GM21447 (cell line): ENCODE results near the gene COL26A1.
"Not testable (repeated sequence)": the region's sequence is repeated elsewhere in the genome, so short reads cannot be mapped to it uniquely, and the experiment has no call there.

Experiments
- ATAC-seq: cut with Tn5 transposase; IDR thresholded peaks from one replicate; pipeline ENCODE4 v1.9.1; 2021; ENCODE audit not compliant: unreplicated experiment

The COL26A1 gene

GRCh38 chr7:101436857-101437576, 74.3 kb downstream of the COL26A1 start:
- no peak for ATAC-seq

GRCh38 chr7:101441890-101442289, 79.2 kb downstream of the COL26A1 start:
- no peak for ATAC-seq

GRCh38 chr7:101442426-101443070, 79.9 kb downstream of the COL26A1 start:
- no peak for ATAC-seq

- ATAC-seq, result no peak
These were observed 87.4 kb downstream of the COL26A1 start for GRCh38 chr7:101450064-101450463.

GRCh38 chr7:101453617-101454016, 90.9 kb downstream of the COL26A1 start:
- no peak for ATAC-seq

- no peak for ATAC-seq
These were observed 94.5 kb downstream of the COL26A1 start for GRCh38 chr7:101457001-101457750.

GRCh38 chr7:101465131-101465530, 102.5 kb downstream of the COL26A1 start:
- no peak for ATAC-seq

- no peak for ATAC-seq
These were observed 103.0 kb downstream of the COL26A1 start for GRCh38 chr7:101465576-101466196.

- no peak for ATAC-seq
These were observed 104.2 kb downstream of the COL26A1 start for GRCh38 chr7:101466871-101467270.

GRCh38 chr7:101468546-101469275, 106.0 kb downstream of the COL26A1 start:
- no peak for ATAC-seq

GRCh38 chr7:101470668-101471487, 108.2 kb downstream of the COL26A1 start:
- no peak for ATAC-seq

GRCh38 chr7:101474178-101474577, 111.5 kb downstream of the COL26A1 start:
- no peak for ATAC-seq

GRCh38 chr7:101475691-101476090, 113.0 kb downstream of the COL26A1 start:
- not testable (repeated sequence) for ATAC-seq

- no peak for ATAC-seq
These were observed 116.5 kb downstream of the COL26A1 start for GRCh38 chr7:101479217-101479616.

GRCh38 chr7:101486056-101486432, 123.4 kb downstream of the COL26A1 start:
- ATAC-seq, result not testable (repeated sequence)

GRCh38 chr7:101486433-101487104, 123.9 kb downstream of the COL26A1 start:
- ATAC-seq, result no peak

- ATAC-seq, result no peak
These were observed 124.4 kb downstream of the COL26A1 start for GRCh38 chr7:101487105-101487458.

GRCh38 chr7:101487753-101488152, 125.1 kb downstream of the COL26A1 start:
- no peak for ATAC-seq

GRCh38 chr7:101488826-101489572, 126.3 kb downstream of the COL26A1 start:
- no peak for ATAC-seq
